K562 (cell line): Measurements from ENCODE around the gene SRCAP. TPM values are rescaled to one million over a fixed set of nuclear protein-coding genes. Genes with fewer than 3 reads are reported as not detected.

Source experiments
- ARID2 ChIP-seq: fragments of 450-650 bp; IDR thresholded peaks from 2 replicates; pipeline ENCODE4 v1.6.1; 2017; ENCODE audit warnings: antibody characterized with exemption, mild to moderate bottlenecking
- ASH1L ChIP-seq: fragments of 450-650 bp; IDR thresholded peaks from 2 replicates; pipeline ENCODE4 v1.6.1; 2018; ENCODE audit warnings: borderline replicate concordance, mild to moderate bottlenecking, low read depth; ENCODE audit not compliant: partially characterized antibody
- CBFB ChIP-seq: sonication (generic); formaldehyde crosslinking; IDR thresholded peaks from 2 replicates; pipeline ENCODE4 v1.4.0; 2020; ENCODE audit warnings: mild to moderate bottlenecking, missing genetic modification reagents
- DNMT1 ChIP-seq: fragments of 450-650 bp; IDR thresholded peaks from 2 replicates; pipeline ENCODE4 v1.6.1; 2016; ENCODE audit warnings: antibody characterized with exemption, mild to moderate bottlenecking
- FOXO4 ChIP-seq: fragments of 450-650 bp; formaldehyde crosslinking; IDR thresholded peaks from 2 replicates; pipeline ENCODE4 v1.4.0; 2020; ENCODE audit warnings: mild to moderate bottlenecking, moderate library complexity
- GMEB1 ChIP-seq: fragments of 250-450 bp; sonication (Bioruptor Pico); IDR thresholded peaks from 2 replicates; pipeline ENCODE4 v1.4.0; 2020; ENCODE audit warnings: mild to moderate bottlenecking
- HDAC1 ChIP-seq, 2 experiments: fragments of 450-650 bp; IDR thresholded peaks; 2 replicates each; pipeline ENCODE4 v1.6.1; 2016 to 2017; ENCODE audit warnings: inconsistent platforms in 1 of 2, mild to moderate bottlenecking in 1 of 2, moderate library complexity in 1 of 2
- HDAC2 ChIP-seq: fragments of 450-650 bp; IDR thresholded peaks from 2 replicates; pipeline ENCODE4 v1.6.1; 2016; ENCODE audit warnings: mild to moderate bottlenecking
- KLF1 ChIP-seq: fragments of 450-650 bp; IDR thresholded peaks from 2 replicates; pipeline ENCODE4 v1.6.1; 2016; ENCODE audit warnings: missing genetic modification characterization, missing compliant biosample characterization
- KLF13 ChIP-seq: fragments of 450-650 bp; IDR thresholded peaks from 2 replicates; pipeline ENCODE4 v1.6.1; 2016; ENCODE audit warnings: missing genetic modification characterization, low read depth, mild to moderate bottlenecking, missing compliant biosample characterization, moderate library complexity, borderline replicate concordance
- MXI1 ChIP-seq: IDR thresholded peaks from 2 replicates; pipeline ENCODE4 v1.6.1; 2011; ENCODE audit warnings: low read depth, mild to moderate bottlenecking, improper control_type of control experiment, low read length
- PTTG1 ChIP-seq: fragments of 450-650 bp; IDR thresholded peaks from 2 replicates; pipeline ENCODE4 v1.6.1; 2016; ENCODE audit warnings: low read depth, mild to moderate bottlenecking, missing genetic modification characterization, missing compliant biosample characterization
- RBM25 ChIP-seq: fragments of 200-400 bp; formaldehyde crosslinking; IDR thresholded peaks from 2 replicates; pipeline ENCODE4 v1.6.1; 2018; ENCODE audit warnings: low read length, low read depth, moderate library complexity; ENCODE audit not compliant: severe bottlenecking
- SMARCB1 ChIP-seq: IDR thresholded peaks from 2 replicates; pipeline ENCODE4 v1.6.1; 2011; ENCODE audit warnings: improper control_type of control experiment, low read depth; ENCODE audit not compliant: insufficient read length
- SOX6 ChIP-seq: fragments of 450-650 bp; IDR thresholded peaks from 2 replicates; pipeline ENCODE4 v1.6.1; 2014; ENCODE audit warnings: mild to moderate bottlenecking
- SPI1 ChIP-seq: IDR thresholded peaks from 2 replicates; pipeline ENCODE4 v1.6.1; 2011; ENCODE audit warnings: low read depth, low read length, control low read depth, borderline replicate concordance
- THRAP3 ChIP-seq: fragments of 450-650 bp; IDR thresholded peaks from 2 replicates; pipeline ENCODE4 v1.6.1; 2016; ENCODE audit warnings: mild to moderate bottlenecking, inconsistent platforms, borderline replicate concordance
- U2AF1 ChIP-seq: fragments of 200-400 bp; formaldehyde crosslinking; optimal IDR thresholded peaks from 2 replicates; pipeline ENCODE3; 2017; ENCODE audit warnings: mild to moderate bottlenecking, low read depth, low read length, moderate library complexity
- YY1 ChIP-seq, 3 experiments: IDR thresholded peaks; 2 replicates each; pipeline ENCODE4 v1.6.1; 2011; ENCODE audit warnings: low read length in 2 of 3, mild to moderate bottlenecking in 2 of 3, moderate library complexity in 2 of 3, borderline replicate concordance in 1 of 3, control low read depth in 1 of 3, low read depth in 1 of 3; ENCODE audit not compliant: insufficient read depth in 3 of 3, insufficient replicate concordance in 2 of 3, control insufficient read depth in 1 of 3, insufficient read length in 1 of 3; ENCODE audit errors: extremely low read depth in 1 of 3
- ZNF644 ChIP-seq: fragments of 200-800 bp; sonication (Bioruptor generic); IDR thresholded peaks from 2 replicates; pipeline ENCODE4 v1.6.1; 2016; ENCODE audit warnings: low read depth, missing genetic modification characterization, missing compliant biosample characterization
- polyA plus RNA-seq, 8 experiments: library from polyadenylated mRNA; depleted of rRNA in 4 of 8; stranded (reverse) in 5 of 8; unstranded in 3 of 8; fragments of >200 nt; fragmentation: Nextera tagmentation in 2 of 8; fragmentation: Illumina TruSeq in 1 of 8; extraction: Ambion mirVana in 2 of 8; extraction: Trizol in 1 of 8; gene quantifications; 2 replicates each; pipeline versions ENCODE4 v1.2.1 to v1.2.3, GENCODE V29; 2011 to 2014; ENCODE audit warnings: inconsistent platforms in 1 of 8, missing spikeins in 1 of 8
- total RNA-seq, 7 experiments: library from RNA; depleted of rRNA in 6 of 7; stranded (reverse); fragments of >200 nt in 6 of 7; fragmentation: Illumina TruSeq in 2 of 7; extraction: Trizol in 2 of 7; gene quantifications; 2 replicates each; pipeline versions ENCODE4 v1.2.1 to v1.2.3, GENCODE V29; 2011 to 2021; ENCODE audit warnings: low replicate concordance in 1 of 7
- TF ChIP-seq, protein P1 (sequence below), 2 experiments: fragments of 250-450 bp in 1 of 2; fragments of 450-650 bp in 1 of 2; sonication (Bioruptor Pico) in 1 of 2; IDR thresholded peaks; 2 replicates each; pipeline versions ENCODE4 v1.6.1 to v1.8.0; 2016 to 2021; ENCODE audit warnings: mild to moderate bottlenecking in 2 of 2, moderate library complexity in 2 of 2, missing compliant biosample characterization in 1 of 2, missing genetic modification characterization in 1 of 2
- TF ChIP-seq, protein P2 (sequence below), 2 experiments: IDR thresholded peaks; 2 replicates each; pipeline ENCODE4 v1.6.1; 2011; ENCODE audit warnings: borderline replicate concordance in 1 of 2, control low read depth in 1 of 2, low read depth in 1 of 2, low read length in 1 of 2, mild to moderate bottlenecking in 1 of 2, mixed read lengths in 1 of 2, moderate library complexity in 1 of 2; ENCODE audit not compliant: insufficient read depth in 1 of 2, insufficient read length in 1 of 2, poor library complexity in 1 of 2, severe bottlenecking in 1 of 2; ENCODE audit errors: extremely low read depth in 1 of 2

Gene SRCAP
- total and polyA plus RNA-seq, 9 of the 15 experiments (the other 6 are each of a cell fraction or from before 2014, with no cell fraction given) = 0.21 to 62.6 (median 5.8) TPM

DNA sequence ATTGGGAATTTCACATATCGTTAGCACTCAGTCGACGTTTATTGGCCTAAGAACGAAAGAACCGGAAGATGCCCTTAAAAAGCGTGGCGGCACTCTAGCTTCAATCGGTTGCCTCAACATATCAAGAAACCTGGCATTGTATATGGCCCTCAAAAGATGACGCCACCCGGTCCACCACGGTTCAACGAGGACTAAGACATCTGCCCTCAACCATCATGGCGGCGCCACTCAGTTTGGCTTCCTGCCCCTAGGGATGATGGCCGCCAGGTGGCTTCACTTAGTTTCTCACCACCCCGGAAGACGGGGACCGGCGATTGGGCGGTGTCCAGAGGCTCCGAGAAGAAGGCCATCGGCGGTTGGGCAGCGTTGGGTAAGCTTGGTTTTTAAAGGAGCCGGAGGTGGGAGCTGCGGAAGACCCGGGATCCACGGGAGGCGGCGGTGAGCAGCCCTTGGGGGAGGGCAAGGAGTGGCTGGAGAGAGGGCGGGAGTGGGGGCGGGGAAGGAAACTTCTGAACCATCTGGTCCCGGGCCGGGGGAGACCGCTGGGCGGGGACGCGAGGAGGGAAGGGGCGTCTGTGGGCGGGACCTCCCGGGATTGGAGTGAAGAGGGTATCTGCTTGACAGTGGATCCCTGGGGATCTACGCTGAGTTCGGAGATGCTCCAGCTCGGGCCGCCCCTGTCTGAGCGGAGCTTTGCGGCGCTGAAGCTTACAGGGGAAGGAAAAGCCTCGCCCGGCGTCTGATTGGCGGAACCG is 48.4 kb upstream of the SRCAP start, which contains the start of gene PRR14 (continued):
- no peak for TF ChIP-seq ARID2
- no peak for TF ChIP-seq KLF13 (tag)
- no peak for TF ChIP-seq PTTG1 (tag)
- TF ChIP-seq, protein P1, sequence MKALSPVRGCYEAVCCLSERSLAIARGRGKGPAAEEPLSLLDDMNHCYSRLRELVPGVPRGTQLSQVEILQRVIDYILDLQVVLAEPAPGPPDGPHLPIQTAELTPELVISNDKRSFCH (CRISPR knock-in tag; IDR thresholded peaks at IDR 0.05) = no peak
- TF ChIP-seq, protein P1 (tag; IDR thresholded peaks at IDR 0.05) = no peak; the same call in 1 of the 2 replicates
- TF ChIP-seq SMARCB1 = no peak
- no peak for TF ChIP-seq DNMT1
- TF ChIP-seq HDAC2 = no peak
- TF ChIP-seq SPI1 = no peak
- TF ChIP-seq ASH1L = peak; percentile 99
- TF ChIP-seq CBFB (CRISPR knock-in tag) = no peak
- 0 out of 2 replicates have a peak, but pooled peaks have one; percentile 44 for TF ChIP-seq SOX6
- no peak for TF ChIP-seq U2AF1
- TF ChIP-seq THRAP3 = no peak
- TF ChIP-seq FOXO4 (CRISPR knock-in tag) = no peak
- TF ChIP-seq HDAC1 (IDR thresholded peaks at IDR 0.05) = 0 out of 4 replicates have a peak, but pooled peaks of 1 of the 2 experiments have one; percentile 58
- TF ChIP-seq, protein P2, sequence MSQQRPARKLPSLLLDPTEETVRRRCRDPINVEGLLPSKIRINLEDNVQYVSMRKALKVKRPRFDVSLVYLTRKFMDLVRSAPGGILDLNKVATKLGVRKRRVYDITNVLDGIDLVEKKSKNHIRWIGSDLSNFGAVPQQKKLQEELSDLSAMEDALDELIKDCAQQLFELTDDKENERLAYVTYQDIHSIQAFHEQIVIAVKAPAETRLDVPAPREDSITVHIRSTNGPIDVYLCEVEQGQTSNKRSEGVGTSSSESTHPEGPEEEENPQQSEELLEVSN (IDR thresholded peaks at IDR 0.05; ENCODE audit: borderline replicate concordance in 1 of 2, extremely low read depth in 1 of 2, insufficient read depth in 1 of 2, insufficient read length in 1 of 2, low read depth in 1 of 2, low read length in 1 of 2, poor library complexity in 1 of 2, severe bottlenecking in 1 of 2) = peak; percentile 15 to 47
- TF ChIP-seq ZNF644 (tag) = peak; percentile 96
- peak; percentile 94 for TF ChIP-seq RBM25
- TF ChIP-seq KLF1 (tag) = peak; percentile 4; the same call in 1 of the 2 replicates
- TF ChIP-seq GMEB1 (CRISPR knock-in tag) = peak; percentile 61
- peak; percentile 100 for TF ChIP-seq YY1 (IDR thresholded peaks at IDR 0.05; ENCODE audit: borderline replicate concordance in 1 of 3, control insufficient read depth in 1 of 3, extremely low read depth in 1 of 3, insufficient read depth in 3 of 3, insufficient read length in 1 of 3, insufficient replicate concordance in 2 of 3, low read depth in 1 of 3, low read length in 2 of 3)
- TF ChIP-seq MXI1 = no peak
